ES-I3 (cell line): ENCODE measurements around the gene PRKCH.

Source experiments
- H3K36me3 ChIP-seq: 2 replicates; pipeline ENCODE4 v1.6.1; 2013; ENCODE audit warnings: mild to moderate bottlenecking, low read length, control low read depth, moderate library complexity; ENCODE audit not compliant: insufficient read depth
- H3K4me1 ChIP-seq: 2 replicates; pipeline ENCODE4 v1.6.1; 2013; ENCODE audit warnings: mild to moderate bottlenecking, control low read depth, low read length; ENCODE audit not compliant: insufficient read depth
- H3K9ac ChIP-seq: 2 replicates; pipeline ENCODE4 v1.6.1; 2013; ENCODE audit warnings: low read depth, mild to moderate bottlenecking, low read length, moderate library complexity
- H3K9me3 ChIP-seq: 2 replicates; pipeline ENCODE4 v1.6.1; 2013; ENCODE audit warnings: mild to moderate bottlenecking, low read length, moderate library complexity; ENCODE audit not compliant: control insufficient read depth, insufficient read depth

The PRKCH gene

GRCh38 chr14:61375218-61375617, 53.8 kb downstream of the PRKCH start:
- H3K9ac ChIP-seq: no peak overlapping the region
- H3K4me1 ChIP-seq: no peaks in the 10 kb centered on the region
- H3K36me3 ChIP-seq: no peaks in the 10 kb centered on the region
- peaks cover 13% of the 10 kb centered on the region for H3K9me3 ChIP-seq

DNA sequence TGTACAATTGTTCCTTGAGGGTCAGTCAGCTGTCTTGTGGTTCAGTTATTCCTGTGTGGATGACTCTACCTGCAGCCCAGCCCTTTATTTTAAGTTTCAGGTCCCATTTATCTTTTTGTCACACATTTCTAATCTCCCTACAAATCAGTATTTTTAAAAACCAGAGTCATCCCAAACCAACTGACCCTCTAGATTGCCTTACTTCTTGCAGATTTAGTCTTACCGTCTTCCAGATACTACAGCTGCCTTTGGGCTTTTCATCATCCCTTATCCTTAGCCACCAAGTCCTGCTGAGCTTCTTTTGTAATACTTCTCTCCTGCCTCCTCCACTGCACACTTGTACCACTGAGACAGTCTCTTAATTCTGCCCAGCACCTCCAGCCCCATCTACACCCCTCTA, 54.9 kb downstream of the PRKCH start:
- H3K9ac ChIP-seq: no peak overlapping the region
- peaks cover 13% of the 10 kb centered on the region for H3K9me3 ChIP-seq
- H3K4me1 ChIP-seq: no peaks in the 10 kb centered on the region
- H3K36me3 ChIP-seq: no peaks in the 10 kb centered on the region

DNA sequence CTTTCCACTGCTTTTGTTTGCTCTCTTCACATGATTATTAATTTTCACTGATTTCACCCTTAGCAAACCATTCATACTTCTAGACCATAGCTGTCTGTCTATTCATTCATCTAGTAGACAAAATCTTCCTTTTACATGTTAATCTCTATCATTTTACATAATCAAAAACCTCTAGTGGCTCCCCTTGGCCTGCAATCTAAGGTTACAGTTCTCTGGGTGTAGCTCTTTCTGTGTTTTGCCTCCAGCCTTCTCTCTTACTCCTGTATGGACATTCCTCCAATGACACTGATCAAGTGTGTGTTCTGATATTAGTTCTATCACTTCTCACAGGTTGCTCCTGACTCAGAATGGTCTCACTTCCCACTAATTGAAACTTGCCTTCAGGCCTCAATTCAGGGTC, 56.4 kb downstream of the PRKCH start:
- Histone ChIP-seq H3K9me3 (peaks cover 11% of the 10 kb centered on the region), H3K36me3 (no peaks in the 10 kb centered on the region), H3K4me1 (no peaks in the 10 kb centered on the region), H3K9ac (no peak overlapping the region)

- H3K4me1 ChIP-seq: no peaks in the 10 kb centered on the region
These were observed 58.3 kb downstream of the PRKCH start for GRCh38 chr14:61379639-61380184.

DNA sequence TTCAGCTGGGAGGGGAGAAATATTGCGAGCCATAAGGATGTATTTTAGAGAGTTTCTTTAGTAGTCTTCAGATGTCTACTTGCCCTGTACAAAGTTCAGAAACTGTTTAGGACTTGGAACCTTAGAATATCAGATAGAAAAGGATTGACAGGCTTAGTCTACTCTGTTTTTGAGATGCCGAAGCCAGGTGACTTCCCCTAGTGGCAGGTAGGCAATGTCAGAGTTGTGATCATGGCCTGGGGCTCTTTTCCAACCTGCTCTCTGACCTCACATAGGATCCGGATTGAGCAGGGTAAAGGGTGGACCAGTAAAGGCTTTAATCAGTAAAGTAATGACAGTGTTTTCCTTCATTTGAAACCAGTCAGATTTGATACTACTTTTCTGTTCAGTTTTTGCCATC, 59.6 kb downstream of the PRKCH start:
- no peak overlapping the region for H3K9ac ChIP-seq
- no peaks in the 10 kb centered on the region for H3K9me3 ChIP-seq
- H3K36me3 ChIP-seq: no peaks in the 10 kb centered on the region
- no peaks in the 10 kb centered on the region for H3K4me1 ChIP-seq

More at GRCh38 chr14:61379639-61380184, 58.3 kb downstream of the PRKCH start:
- Histone ChIP-seq H3K9me3 (peaks cover 5% of the 10 kb centered on the region; the same call in 1 of the 2 replicates), H3K9ac (no peak overlapping the region), H3K36me3 (no peaks in the 10 kb centered on the region)

GRCh38 chr14:61381553-61381952, 60.2 kb downstream of the PRKCH start:
- H3K9ac ChIP-seq: no peak overlapping the region
- H3K9me3 ChIP-seq: no peaks in the 10 kb centered on the region
- no peaks in the 10 kb centered on the region for H3K4me1 ChIP-seq
- no peaks in the 10 kb centered on the region for H3K36me3 ChIP-seq

DNA sequence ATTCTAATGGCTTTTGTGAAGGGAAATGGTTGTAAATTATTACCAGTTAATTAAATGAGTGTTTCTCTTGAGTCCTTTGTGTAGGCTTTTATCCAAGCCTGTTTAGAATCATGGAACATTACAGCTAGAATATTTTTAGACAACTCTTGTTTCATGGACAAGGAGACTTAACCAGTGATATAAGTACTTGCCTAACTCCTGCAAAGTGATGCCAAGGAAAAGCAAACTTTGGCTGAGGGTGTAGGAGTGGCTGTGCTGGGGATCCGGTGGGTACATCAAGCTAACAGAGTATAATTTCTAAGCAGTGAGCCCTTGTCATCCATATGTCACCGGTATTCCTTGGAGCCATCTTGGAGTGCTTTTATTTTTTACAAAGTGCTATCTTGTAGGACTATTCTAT, 61.5 kb downstream of the PRKCH start:
- Histone ChIP-seq H3K36me3 (no peaks in the 10 kb centered on the region), H3K4me1 (no peaks in the 10 kb centered on the region), H3K9me3 (no peaks in the 10 kb centered on the region), H3K9ac (no peak overlapping the region)

- Histone ChIP-seq H3K4me1 (no peaks in the 10 kb centered on the region), H3K9ac (no peak overlapping the region), H3K9me3 (no peaks in the 10 kb centered on the region), H3K36me3 (no peaks in the 10 kb centered on the region)
These were observed 63.8 kb downstream of the PRKCH start for GRCh38 chr14:61385002-61385685.

GRCh38 chr14:61386173-61386772, 64.9 kb downstream of the PRKCH start:
- Histone ChIP-seq H3K4me1 (no peaks in the 10 kb centered on the region), H3K9me3 (no peaks in the 10 kb centered on the region), H3K9ac (no peak overlapping the region), H3K36me3 (no peaks in the 10 kb centered on the region)

GRCh38 chr14:61387076-61387475, 65.7 kb downstream of the PRKCH start:
- Histone ChIP-seq H3K9me3 (no peaks in the 10 kb centered on the region), H3K36me3 (no peaks in the 10 kb centered on the region), H3K9ac (no peak overlapping the region), H3K4me1 (no peaks in the 10 kb centered on the region)

- Histone ChIP-seq H3K9me3 (no peaks in the 10 kb centered on the region), H3K36me3 (no peaks in the 10 kb centered on the region), H3K4me1 (no peaks in the 10 kb centered on the region), H3K9ac (no peak overlapping the region)
These were observed 67.0 kb downstream of the PRKCH start for GRCh38 chr14:61388173-61388975.

DNA sequence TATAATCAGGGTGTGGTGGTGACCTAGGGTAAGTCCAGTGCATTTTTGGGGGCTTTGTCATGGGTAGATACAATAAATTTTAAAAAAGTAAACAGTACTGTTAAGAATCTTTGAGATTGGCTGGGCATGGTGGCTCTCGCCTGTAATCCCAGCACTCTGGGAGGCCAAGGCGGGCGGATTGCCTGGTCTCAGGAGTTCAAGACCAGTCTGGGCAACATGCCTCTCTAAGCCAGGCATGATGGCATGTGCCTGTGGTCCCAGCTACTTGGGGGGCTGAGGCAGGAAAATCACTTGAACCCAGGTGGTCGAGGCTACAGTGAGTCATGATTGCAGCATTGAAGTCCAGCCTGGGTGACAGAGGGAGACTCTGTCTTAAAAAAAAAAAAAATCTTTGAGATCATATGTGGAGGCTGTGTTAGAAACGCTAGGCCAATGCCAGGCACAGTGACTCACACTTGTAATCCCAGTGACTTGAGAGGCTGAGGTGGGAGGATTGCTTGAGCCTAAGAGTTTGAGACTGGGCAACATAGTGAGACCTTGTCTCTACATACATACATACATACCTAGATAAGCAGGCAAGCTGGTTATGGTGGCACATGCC, 67.7 kb downstream of the PRKCH start:
- H3K36me3 ChIP-seq: no peaks in the 10 kb centered on the region
- H3K9ac ChIP-seq: no peak overlapping the region
- H3K4me1 ChIP-seq: no peaks in the 10 kb centered on the region
- H3K9me3 ChIP-seq: no peaks in the 10 kb centered on the region

- Histone ChIP-seq H3K36me3 (no peaks in the 10 kb centered on the region), H3K9ac (no peak overlapping the region), H3K4me1 (no peaks in the 10 kb centered on the region), H3K9me3 (no peaks in the 10 kb centered on the region)
These were observed 69.7 kb downstream of the PRKCH start for GRCh38 chr14:61391119-61391518.

- H3K9me3 ChIP-seq: no peaks in the 10 kb centered on the region
- no peak overlapping the region for H3K9ac ChIP-seq
- H3K4me1 ChIP-seq: no peaks in the 10 kb centered on the region
- H3K36me3 ChIP-seq: no peaks in the 10 kb centered on the region
These were observed 70.9 kb downstream of the PRKCH start for GRCh38 chr14:61392297-61392696.
